ENCODE data around the gene PJA1. TPM values are rescaled to one million over a fixed set of nuclear protein-coding genes. Genes with fewer than 3 reads are reported as not detected.

The PJA1 gene
- total and polyA plus RNA-seq, 2 donors (not counting 3 experiments of a cell fraction or from before 2014, with no cell fraction given) = 8.2 to 16.1 TPM

- Histone ChIP-seq H3K4me3 (replicated peaks in 1 of 3; ENCODE audit: insufficient read depth in 1 of 3, low read depth in 1 of 3, low read length in 3 of 3) (no peak overlapping the region), H3K4me1 (ENCODE audit: control insufficient read depth, extremely low read depth, insufficient read depth, low read length) (no peaks in the 10 kb centered on the region), H3K9me1 (replicated peaks; ENCODE audit: control insufficient read depth, extremely low read depth, insufficient read depth, low read length) (no peaks in the 10 kb centered on the region), H4K20me1 (replicated peaks; ENCODE audit: control insufficient read depth, extremely low read depth, insufficient read depth, low read length) (no peaks in the 10 kb centered on the region), H3K9me3 (replicated peaks; ENCODE audit: control insufficient read depth, insufficient read depth, low read length) (no peaks in the 10 kb centered on the region), H3K27ac (ENCODE audit: insufficient read depth, low read depth, low read length) (no peak overlapping the region), H3K9ac (replicated peaks; ENCODE audit: extremely low read depth, insufficient read depth, low read length) (no peak overlapping the region), H3K27me3 (ENCODE audit: control insufficient read depth in 2 of 2, insufficient read depth in 2 of 2, low read length in 2 of 2) (no peaks in the 10 kb centered on the region), H3K79me2 (ENCODE audit: control insufficient read depth, insufficient read depth, low read length) (no peaks in the 10 kb centered on the region), H3K4me2 (ENCODE audit: insufficient read depth, low read length) (no peak overlapping the region), H2AFZ (ENCODE audit: low read depth, low read length) (no peak overlapping the region), H3K36me3 (ENCODE audit: control insufficient read depth in 2 of 2, extremely low read depth in 1 of 2, insufficient read depth in 2 of 2, low read length in 2 of 2) (no peaks in the 10 kb centered on the region)
- ChIA-PET POLR2A (no interaction called here), CTCF (interaction anchor here (0.7 kb wide), 1 partner anchor 12 kb away, joined by 3 read pairs; no protein-coding TSS in a partner anchor)
- no peak for DNase-seq (ENCODE audit: low read depth, low spot score)
- no peak for TF ChIP-seq MAX (IDR thresholded peaks at IDR 0.05; ENCODE audit: insufficient read depth, insufficient read length)
- TF ChIP-seq EZH2 (IDR thresholded peaks at IDR 0.05; ENCODE audit: borderline replicate concordance, low read depth, low read length, severe bottlenecking) = no peak
- no peak for TF ChIP-seq FOS (IDR thresholded peaks at IDR 0.05; ENCODE audit: borderline replicate concordance, insufficient read depth, low read length)
- TF ChIP-seq POLR2A (IDR thresholded peaks at IDR 0.05; ENCODE audit: low read depth, low read length) = no peak
- no peak for TF ChIP-seq MYC (IDR thresholded peaks at IDR 0.05; ENCODE audit: low read depth, low read length)
- no peak for TF ChIP-seq POLR2AphosphoS5 (IDR thresholded peaks at IDR 0.05; ENCODE audit: insufficient read depth, low read depth, low read length)
- no peak for TF ChIP-seq CTCF (IDR thresholded peaks at IDR 0.05; ENCODE audit: extremely low read depth in 1 of 2, insufficient read depth in 1 of 2, low read depth in 1 of 2, low read length in 2 of 2)
- no peak for TF ChIP-seq JUN (IDR thresholded peaks at IDR 0.05; ENCODE audit: borderline replicate concordance, insufficient read depth, insufficient read length, low read depth)
- TF ChIP-seq GATA2 (IDR thresholded peaks at IDR 0.05; ENCODE audit: insufficient read depth, insufficient read length, low read depth, low read length) = no peak
- dilution Hi-C loops (cut with MboI; ENCODE audit: extremely low pct_ligation_motif_present, low sequenced_read_pairs) (no loop called here), intact Hi-C loops (cut with micrococcal nuclease) (no loop called here)
- no TSS peak for BruUV-seq (replicated peaks)
- FAIRE-seq = no peak
These were observed 31.4 kb upstream of the PJA1 start for GRCh38 chrX:69196666-69197065.
